ENCODE measurements around the gene TBL1X. TPM values are rescaled to one million over a fixed set of nuclear protein-coding genes. Genes with fewer than 3 reads are reported as not detected.
"Not testable (repeated sequence)": the region's sequence is repeated elsewhere in the genome, so short reads cannot be mapped to it uniquely, and the experiment has no call there.

TBL1X gene
- total RNA-seq, 5 donors from 2014 or later (not counting 1 experiment from before 2014, with no cell fraction given), result 21.0 to 50.8 (median 40.5) TPM

GRCh38 chrX:9768321-9768839, 303.5 kb downstream of the TBL1X start:
- H3K27ac Mint-ChIP-seq; H3K4me3 ChIP-seq (ENCODE audit: control insufficient read depth in 1 of 2, extremely low read depth in 1 of 2, low read length in 1 of 2); ATAC-seq (replicated peaks in 1 of 4); H3K9me3 ChIP-seq; H3K4me1 ChIP-seq (ENCODE audit: control insufficient read depth in 1 of 2, extremely low read depth in 1 of 2, insufficient read depth in 2 of 2, low read length in 2 of 2); H3K4me3 Mint-ChIP-seq; H3K27ac ChIP-seq (ENCODE audit: low read length); DNase-seq; H3K4me1 Mint-ChIP-seq; POLR2A ChIA-PET; CTCF ChIA-PET; H3K36me3 ChIP-seq (ENCODE audit: control insufficient read depth in 2 of 2, extremely low read depth in 1 of 2, insufficient read depth in 1 of 2, low read length in 1 of 2); H3K9me3 Mint-ChIP-seq; H3K36me3 Mint-ChIP-seq: not testable (repeated sequence)
- WGBS (ENCODE audit: insufficient coverage), result no CpG with 5 or more reads among the region's 5 CpGs
- H3K27me3 Mint-ChIP-seq, result peaks cover 10 to 16% of the 10 kb centered on the region in 2 donors
- peaks cover 3 to 14% of the 10 kb centered on the region in 2 experiments for H3K27me3 ChIP-seq (replicated peaks in 1 of 2; ENCODE audit: control insufficient read depth in 2 of 2, extremely low read depth in 1 of 2, insufficient read depth in 2 of 2, low read length in 1 of 2)

- POLR2A ChIA-PET, result no interaction called here
- no peak overlapping the region for H3K27ac Mint-ChIP-seq
- Histone ChIP-seq H3K36me3 (ENCODE audit: control insufficient read depth in 2 of 2, extremely low read depth in 1 of 2, insufficient read depth in 1 of 2, low read length in 1 of 2) (no peaks in the 10 kb centered on the region), H3K27me3 (replicated peaks in 1 of 2; ENCODE audit: control insufficient read depth in 2 of 2, extremely low read depth in 1 of 2, insufficient read depth in 2 of 2, low read length in 1 of 2) (peaks cover 3 to 9% of the 10 kb centered on the region in 2 experiments), H3K4me3 (ENCODE audit: control insufficient read depth in 1 of 2, extremely low read depth in 1 of 2, low read length in 1 of 2) (no peak overlapping the region), H3K27ac (ENCODE audit: low read length) (no peak overlapping the region), H3K4me1 (ENCODE audit: control insufficient read depth in 1 of 2, extremely low read depth in 1 of 2, insufficient read depth in 2 of 2, low read length in 2 of 2) (no peaks in the 10 kb centered on the region), H3K9me3 (no peaks in the 10 kb centered on the region)
- peaks cover 15 to 17% of the 10 kb centered on the region in 2 donors for H3K27me3 Mint-ChIP-seq
- DNase-seq (no peak), ATAC-seq (replicated peaks in 1 of 4) (no peak)
- CTCF ChIA-PET, result no interaction called here
- no peaks in the 10 kb centered on the region for H3K36me3 Mint-ChIP-seq
- no peaks in the 10 kb centered on the region for H3K4me1 Mint-ChIP-seq
- no peak overlapping the region for H3K4me3 Mint-ChIP-seq
- no peaks in the 10 kb centered on the region for H3K9me3 Mint-ChIP-seq
- WGBS (ENCODE audit: insufficient coverage), result no CpG with 5 or more reads among the region's 1 CpG
Observed at GRCh38 chrX:9770319-9770718, 305.5 kb downstream of the TBL1X start.

DNA sequence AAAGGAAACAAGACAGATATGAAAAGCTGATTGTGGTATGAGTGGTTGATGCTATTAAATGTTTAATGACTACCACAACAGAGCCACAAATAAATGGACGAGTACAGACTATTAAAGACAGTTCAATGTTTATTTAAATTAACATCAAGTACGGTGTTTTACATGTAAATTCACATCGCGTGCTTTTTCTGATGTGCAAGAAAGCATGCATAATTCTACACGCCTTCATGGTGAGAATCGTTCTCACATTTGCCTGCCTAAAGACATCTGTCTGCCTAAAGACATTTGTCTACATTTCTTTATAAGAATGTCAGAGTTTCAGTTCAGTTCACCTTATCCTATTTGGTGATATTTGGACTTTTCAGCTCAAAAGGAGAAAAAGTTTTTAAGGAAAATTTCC, 308.1 kb downstream of the TBL1X start:
- H3K4me1 ChIP-seq (ENCODE audit: control insufficient read depth in 1 of 2, extremely low read depth in 1 of 2, insufficient read depth in 2 of 2, low read length in 2 of 2), result no peaks in the 10 kb centered on the region
- ChIA-PET POLR2A (interaction anchor here in 1 of 2 donors (0.6 kb wide), 1 partner anchor 17 kb away, joined by 9 read pairs; no protein-coding TSS in a partner anchor), CTCF (no interaction called here)
- H3K36me3 ChIP-seq (ENCODE audit: control insufficient read depth in 2 of 2, extremely low read depth in 1 of 2, insufficient read depth in 1 of 2, low read length in 1 of 2), result no peaks in the 10 kb centered on the region
- no peaks in the 10 kb centered on the region for H3K9me3 Mint-ChIP-seq
- peaks cover 10 to 15% of the 10 kb centered on the region in 2 donors for H3K27me3 Mint-ChIP-seq
- DNase-seq, result no peak
- H3K4me3 ChIP-seq (ENCODE audit: control insufficient read depth in 1 of 2, extremely low read depth in 1 of 2, low read length in 1 of 2), result no peak overlapping the region
- H3K27ac ChIP-seq (ENCODE audit: low read length), result no peak overlapping the region
- H3K9me3 ChIP-seq, result no peaks in the 10 kb centered on the region
- WGBS (ENCODE audit: insufficient coverage), result no CpG with 5 or more reads among the region's 6 CpGs
- H3K27ac Mint-ChIP-seq, result no peak overlapping the region
- ATAC-seq (replicated peaks in 1 of 4), result no peak
- no peaks in the 10 kb centered on the region for H3K4me1 Mint-ChIP-seq
- no peaks in the 10 kb centered on the region for H3K36me3 Mint-ChIP-seq
- H3K4me3 Mint-ChIP-seq, result no peak overlapping the region
- H3K27me3 ChIP-seq (replicated peaks in 1 of 2; ENCODE audit: control insufficient read depth in 2 of 2, extremely low read depth in 1 of 2, insufficient read depth in 2 of 2, low read length in 1 of 2), result peaks cover 0 to 14% of the 10 kb centered on the region in 2 experiments

DNA sequence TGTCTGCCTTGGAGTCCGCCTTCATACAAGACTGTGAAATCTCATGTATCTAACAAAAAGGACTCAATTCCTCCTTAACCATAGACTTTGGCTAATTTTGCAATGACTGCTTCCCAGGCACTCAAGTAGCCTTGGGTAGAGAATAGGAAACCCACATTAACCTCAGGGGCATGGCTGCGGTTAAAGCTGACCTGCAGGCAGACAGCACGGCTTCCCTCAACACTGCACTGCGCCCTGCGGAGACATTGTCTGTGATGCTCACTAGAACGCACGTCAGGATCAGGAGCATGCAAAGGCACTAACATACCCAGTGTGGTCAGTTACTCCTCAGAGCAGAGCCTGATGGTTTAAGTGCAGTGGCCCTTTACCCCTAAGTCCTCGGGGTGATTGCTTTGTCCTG, 311.1 kb downstream of the TBL1X start:
- ChIA-PET CTCF (interaction anchor here in 1 of 2 donors (0.6 kb wide), 1 partner anchor 954 kb away, joined by 3 read pairs; no protein-coding TSS in a partner anchor), POLR2A (no interaction called here)
- H3K27ac ChIP-seq (ENCODE audit: low read length), result no peak overlapping the region
- no peaks in the 10 kb centered on the region for H3K4me1 ChIP-seq (ENCODE audit: control insufficient read depth in 1 of 2, extremely low read depth in 1 of 2, insufficient read depth in 2 of 2, low read length in 2 of 2)
- Mint-ChIP-seq H3K9me3 (no peaks in the 10 kb centered on the region), H3K36me3 (no peaks in the 10 kb centered on the region), H3K4me1 (no peaks in the 10 kb centered on the region), H3K27ac (no peak overlapping the region), H3K4me3 (no peak overlapping the region), H3K27me3 (peaks cover 7 to 27% of the 10 kb centered on the region in 2 donors)
- no peaks in the 10 kb centered on the region for H3K9me3 ChIP-seq
- H3K36me3 ChIP-seq (ENCODE audit: control insufficient read depth in 2 of 2, extremely low read depth in 1 of 2, insufficient read depth in 1 of 2, low read length in 1 of 2), result no peaks in the 10 kb centered on the region
- WGBS (ENCODE audit: insufficient coverage), result 5% methylated on average over 4 of the region's 8 CpGs
- H3K27me3 ChIP-seq (replicated peaks in 1 of 2; ENCODE audit: control insufficient read depth in 2 of 2, extremely low read depth in 1 of 2, insufficient read depth in 2 of 2, low read length in 1 of 2), result peaks cover 0 to 13% of the 10 kb centered on the region in 2 experiments
- ATAC-seq (replicated peaks in 1 of 4), result no peak
- no peak for DNase-seq
- H3K4me3 ChIP-seq (ENCODE audit: control insufficient read depth in 1 of 2, extremely low read depth in 1 of 2, low read length in 1 of 2), result no peak overlapping the region

DNA sequence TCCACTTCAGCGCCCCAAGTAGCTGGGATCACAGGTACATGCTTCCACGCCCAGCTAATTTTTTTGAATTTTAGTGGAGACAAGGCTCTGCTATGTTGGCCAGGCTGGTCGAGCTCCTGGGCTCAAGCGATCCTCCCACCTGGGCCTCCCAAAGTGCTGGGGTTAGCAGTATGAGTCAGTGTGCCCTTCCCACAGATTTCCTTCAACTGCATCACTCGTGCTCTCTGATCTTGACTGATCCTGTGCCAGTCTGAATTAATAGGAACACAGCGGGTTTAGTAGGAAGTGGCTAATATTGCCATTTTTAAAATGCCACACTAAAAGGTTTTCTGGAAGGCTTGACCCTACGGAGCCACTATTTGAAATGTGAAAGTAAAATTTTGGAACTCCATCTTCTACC, 317.1 kb downstream of the TBL1X start:
- Mint-ChIP-seq H3K27ac (no peak overlapping the region), H3K4me3 (no peak overlapping the region), H3K36me3 (no peaks in the 10 kb centered on the region), H3K4me1 (peaks cover 0 to 3% (median under 1%) of the 10 kb centered on the region in 3 donors), H3K9me3 (no peaks in the 10 kb centered on the region), H3K27me3 (peaks cover 9 to 11% of the 10 kb centered on the region in 2 donors)
- WGBS (ENCODE audit: insufficient coverage), result no CpG with 5 or more reads among the region's 7 CpGs
- Histone ChIP-seq H3K4me1 (ENCODE audit: control insufficient read depth in 1 of 2, extremely low read depth in 1 of 2, insufficient read depth in 2 of 2, low read length in 2 of 2) (no peaks in the 10 kb centered on the region), H3K27ac (ENCODE audit: low read length) (no peak overlapping the region), H3K36me3 (ENCODE audit: control insufficient read depth in 2 of 2, extremely low read depth in 1 of 2, insufficient read depth in 1 of 2, low read length in 1 of 2) (no peaks in the 10 kb centered on the region), H3K27me3 (replicated peaks in 1 of 2; ENCODE audit: control insufficient read depth in 2 of 2, extremely low read depth in 1 of 2, insufficient read depth in 2 of 2, low read length in 1 of 2) (peaks cover 0 to 12% of the 10 kb centered on the region in 2 experiments), H3K9me3 (no peaks in the 10 kb centered on the region), H3K4me3 (ENCODE audit: control insufficient read depth in 1 of 2, extremely low read depth in 1 of 2, low read length in 1 of 2) (no peak overlapping the region)
- ChIA-PET POLR2A (no interaction called here), CTCF (interaction anchor here in 1 of 2 donors (0.5 kb wide), 1 partner anchor 1698 kb away, joined by 7 read pairs; no protein-coding TSS in a partner anchor)
- no peak for DNase-seq
- ATAC-seq (replicated peaks in 1 of 4), result no peak

DNA sequence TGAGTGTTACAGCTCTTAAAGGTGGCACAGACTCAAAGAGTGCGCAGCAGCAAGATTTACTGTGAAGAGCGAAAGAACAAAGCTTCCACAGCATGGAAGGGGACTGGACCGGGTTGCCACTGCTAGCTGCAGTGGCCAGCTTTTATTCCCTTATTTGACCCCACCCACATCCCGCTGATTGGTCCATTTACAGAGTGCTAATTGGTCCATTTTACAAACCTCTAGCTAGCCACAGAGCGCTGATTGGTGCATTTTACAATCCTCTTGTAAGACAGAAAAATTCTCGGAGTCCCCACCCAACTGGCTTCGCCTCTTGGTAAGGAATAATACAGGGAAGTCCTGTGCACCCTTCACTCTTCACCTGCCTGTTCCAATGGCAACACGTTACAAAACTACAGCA, 319.5 kb downstream of the TBL1X start:
- Mint-ChIP-seq H3K27ac (no peak overlapping the region), H3K36me3 (no peaks in the 10 kb centered on the region)
- H3K27ac ChIP-seq (ENCODE audit: low read length), result no peak overlapping the region

More for the DNA sequence above, 319.5 kb downstream of the TBL1X start:
- WGBS (ENCODE audit: insufficient coverage), result no CpG with 5 or more reads among the region's 8 CpGs
- H3K4me3 Mint-ChIP-seq, result no peak overlapping the region
- no peaks in the 10 kb centered on the region for H3K9me3 Mint-ChIP-seq
- no peak for DNase-seq
- H3K4me1 Mint-ChIP-seq, result peaks cover 0 to 4% (median 4%) of the 10 kb centered on the region in 3 donors
- POLR2A ChIA-PET, result no interaction called here
- Histone ChIP-seq H3K9me3 (no peaks in the 10 kb centered on the region), H3K27me3 (replicated peaks in 1 of 2; ENCODE audit: control insufficient read depth in 2 of 2, extremely low read depth in 1 of 2, insufficient read depth in 2 of 2, low read length in 1 of 2) (peaks cover 8 to 16% of the 10 kb centered on the region in 2 experiments), H3K4me1 (ENCODE audit: control insufficient read depth in 1 of 2, extremely low read depth in 1 of 2, insufficient read depth in 2 of 2, low read length in 2 of 2) (no peaks in the 10 kb centered on the region), H3K4me3 (ENCODE audit: control insufficient read depth in 1 of 2, extremely low read depth in 1 of 2, low read length in 1 of 2) (no peak overlapping the region), H3K36me3 (ENCODE audit: control insufficient read depth in 2 of 2, extremely low read depth in 1 of 2, insufficient read depth in 1 of 2, low read length in 1 of 2) (no peaks in the 10 kb centered on the region)
- ATAC-seq (replicated peaks in 1 of 4), result no peak
- peaks cover 20 to 27% of the 10 kb centered on the region in 2 donors for H3K27me3 Mint-ChIP-seq
- CTCF ChIA-PET, result no interaction called here

Data from T-cell (primary cell).